Adrenal gland (tissue), 5 donors: ENCODE measurements around the gene CDK11A.
"Not testable (repeated sequence)": the region's sequence is repeated elsewhere in the genome, so short reads cannot be mapped to it uniquely, and the experiment has no call there.

Source experiments
- POLR2A ChIP-seq, 2 donors: fragments of 450-650 bp; IDR thresholded peaks; one replicate each; pipeline ENCODE4 v1.6.1; 2017; ENCODE audit warnings: antibody characterized with exemption in 2 of 2, mild to moderate bottlenecking in 2 of 2, moderate library complexity in 1 of 2
- TF ChIP-seq, protein P1 (sequence below), 6 experiments: fragments of 450-650 bp in 4 of 6; fragments of 200-600 bp in 2 of 6; sonication (generic) in 1 of 6; IDR thresholded peaks; 1 replicate in 5 of 6; 2 replicates in 1 of 6; pipeline versions ENCODE4 v1.5.1 to v1.8.0; 2016 to 2021; ENCODE audit warnings: antibody characterized with exemption in 6 of 6, mild to moderate bottlenecking in 2 of 6, moderate library complexity in 1 of 6
- donor health status: DM: no; HTN: no; CAD: no.

DNA sequence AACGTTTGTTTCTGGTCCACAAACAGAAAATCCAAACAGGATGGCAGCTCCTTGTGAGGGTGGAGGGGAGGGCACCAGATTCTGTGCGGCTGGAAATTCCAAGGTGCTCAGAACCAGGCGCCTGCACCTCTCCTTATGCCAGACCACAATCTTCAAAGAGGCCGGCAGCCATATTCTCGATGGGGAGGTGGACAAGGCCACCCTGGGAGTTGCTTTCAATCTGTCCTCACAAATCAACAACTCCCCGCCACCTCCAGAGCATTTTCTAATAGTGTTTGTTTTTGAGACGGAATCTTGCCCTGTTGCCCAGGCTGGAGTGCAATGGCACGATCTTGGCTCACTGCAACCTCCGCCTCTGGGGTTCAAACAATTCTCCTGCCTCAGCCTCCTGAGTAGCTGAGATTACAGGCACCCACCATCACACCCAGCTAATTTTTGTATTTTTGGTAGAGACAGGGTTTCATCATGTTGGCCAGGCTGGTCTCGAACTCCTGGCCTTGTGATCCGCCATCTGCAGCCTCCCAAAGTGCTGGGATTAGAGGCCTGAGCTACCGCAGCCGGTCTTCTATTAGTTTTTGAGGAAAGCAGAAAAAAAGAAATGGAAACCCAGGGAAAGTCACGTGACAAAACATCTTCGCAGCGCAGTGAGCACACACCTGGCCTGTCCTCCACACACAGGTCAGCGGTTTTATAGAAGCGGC is 5.1 kb upstream of the CDK11A start:
- TF ChIP-seq, protein P1, sequence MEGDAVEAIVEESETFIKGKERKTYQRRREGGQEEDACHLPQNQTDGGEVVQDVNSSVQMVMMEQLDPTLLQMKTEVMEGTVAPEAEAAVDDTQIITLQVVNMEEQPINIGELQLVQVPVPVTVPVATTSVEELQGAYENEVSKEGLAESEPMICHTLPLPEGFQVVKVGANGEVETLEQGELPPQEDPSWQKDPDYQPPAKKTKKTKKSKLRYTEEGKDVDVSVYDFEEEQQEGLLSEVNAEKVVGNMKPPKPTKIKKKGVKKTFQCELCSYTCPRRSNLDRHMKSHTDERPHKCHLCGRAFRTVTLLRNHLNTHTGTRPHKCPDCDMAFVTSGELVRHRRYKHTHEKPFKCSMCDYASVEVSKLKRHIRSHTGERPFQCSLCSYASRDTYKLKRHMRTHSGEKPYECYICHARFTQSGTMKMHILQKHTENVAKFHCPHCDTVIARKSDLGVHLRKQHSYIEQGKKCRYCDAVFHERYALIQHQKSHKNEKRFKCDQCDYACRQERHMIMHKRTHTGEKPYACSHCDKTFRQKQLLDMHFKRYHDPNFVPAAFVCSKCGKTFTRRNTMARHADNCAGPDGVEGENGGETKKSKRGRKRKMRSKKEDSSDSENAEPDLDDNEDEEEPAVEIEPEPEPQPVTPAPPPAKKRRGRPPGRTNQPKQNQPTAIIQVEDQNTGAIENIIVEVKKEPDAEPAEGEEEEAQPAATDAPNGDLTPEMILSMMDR (IDR thresholded peaks at IDR 0.05), result not testable (repeated sequence)
- TF ChIP-seq POLR2A (IDR thresholded peaks at IDR 0.05), result not testable (repeated sequence)
